H1 (cell line): ENCODE measurements around the gene TSKU. TPM values are rescaled to one million over a fixed set of nuclear protein-coding genes. Genes with fewer than 3 reads are reported as not detected.
"Not testable (repeated sequence)": the region's sequence is repeated elsewhere in the genome, so short reads cannot be mapped to it uniquely, and the experiment has no call there.

Source experiments
- CTCF ChIA-PET: fragments of 300-600 bp; sonication (Branson Sonifier 250); formaldehyde crosslinking; loops from one replicate; lab custom pipeline; 2021; ENCODE audit not compliant: partially characterized antibody; lab: Charles Lee
- POLR2A ChIA-PET: fragments of 300-600 bp; sonication (Branson Sonifier 250); formaldehyde crosslinking; loops from one replicate; lab custom pipeline; 2021; ENCODE audit warnings: inconsistent platforms; ENCODE audit not compliant: partially characterized antibody; lab: Charles Lee
- DNase-seq, 2 experiments: peaks; one replicate each; pipeline versions ENCODE4 v3.0.0 to v3.0.0-alpha.2; 2010 to 2022; ENCODE audit warnings: low spot score in 2 of 2, low read depth in 1 of 2, mixed read lengths in 1 of 2
- FAIRE-seq: peaks from 2 replicates; lab custom pipeline; 2011; peaks lifted over from hg19 to GRCh38; lab: Jason Lieb, UNC
- H2AFZ ChIP-seq: 2 replicates; pipeline ENCODE4 v1.8.1; 2012; ENCODE audit warnings: low read length, inconsistent platforms
- H2AK5ac ChIP-seq: 2 replicates; pipeline ENCODE4 v1.6.1; 2013; ENCODE audit warnings: low read depth, low read length
- H2BK120ac ChIP-seq: replicated peaks from 2 replicates; pipeline ENCODE3; 2013; ENCODE audit warnings: low read depth, low read length, inconsistent platforms
- H2BK12ac ChIP-seq: 2 replicates; pipeline ENCODE4 v1.6.1; 2013; ENCODE audit warnings: low read depth, low read length
- H2BK15ac ChIP-seq: 2 replicates; pipeline ENCODE4 v1.6.1; 2013; ENCODE audit warnings: low read length
- H2BK20ac ChIP-seq: 2 replicates; pipeline ENCODE4 v1.6.1; 2013; ENCODE audit warnings: low read length
- H2BK5ac ChIP-seq: 2 replicates; pipeline ENCODE4 v1.6.1; 2013; ENCODE audit warnings: low read depth, low read length
- H3K14ac ChIP-seq: 2 replicates; pipeline ENCODE4 v1.6.1; 2013; ENCODE audit warnings: inconsistent platforms; ENCODE audit not compliant: insufficient read length
- H3K18ac ChIP-seq: 2 replicates; pipeline ENCODE4 v1.6.1; 2013; ENCODE audit warnings: low read length; ENCODE audit errors: extremely low read depth
- H3K23ac ChIP-seq: 2 replicates; pipeline ENCODE4 v1.6.1; 2013; ENCODE audit warnings: inconsistent platforms; ENCODE audit not compliant: insufficient read length
- H3K23me2 ChIP-seq: 2 replicates; pipeline ENCODE4 v1.6.1; 2013; ENCODE audit warnings: low read depth, low read length
- H3K27ac ChIP-seq: 2 replicates; pipeline ENCODE4 v1.6.1; 2011; ENCODE audit warnings: low read depth, low read length, inconsistent platforms
- H3K27me3 ChIP-seq, 4 experiments: replicated peaks in 1 of 4; 1 replicate in 1 of 4; 2 replicates in 3 of 4; pipeline versions ENCODE4 v1.6.1 to v1.8.1; 2011 to 2013; ENCODE audit warnings: low read length in 3 of 4, mild to moderate bottlenecking in 3 of 4, inconsistent platforms in 2 of 4, mixed read lengths in 2 of 4, moderate library complexity in 1 of 4; ENCODE audit not compliant: control insufficient read depth in 3 of 4, insufficient read depth in 3 of 4; ENCODE audit errors: extremely low read depth in 1 of 4
- H3K36me3 ChIP-seq, 4 experiments: 2 replicates each; pipeline versions ENCODE4 v1.6.1 to v1.8.1; 2011 to 2013; ENCODE audit warnings: mild to moderate bottlenecking in 4 of 4, low read length in 3 of 4, moderate library complexity in 2 of 4, control low read depth in 1 of 4, inconsistent platforms in 1 of 4; ENCODE audit not compliant: insufficient read depth in 4 of 4, control insufficient read depth in 2 of 4
- H3K4ac ChIP-seq: replicated peaks from 2 replicates; pipeline ENCODE3; 2013; ENCODE audit warnings: low read length, low read depth, mixed read lengths, inconsistent platforms; ENCODE audit not compliant: insufficient read length
- H3K4me1 ChIP-seq, 4 experiments: replicated peaks in 1 of 4; 1 replicate in 1 of 4; 2 replicates in 3 of 4; pipeline versions ENCODE4 v1.6.1 to v1.8.1; 2011 to 2013; ENCODE audit warnings: low read length in 3 of 4, inconsistent platforms in 2 of 4, mixed read lengths in 1 of 4; ENCODE audit not compliant: insufficient read depth in 4 of 4, control insufficient read depth in 3 of 4
- H3K4me2 ChIP-seq, 2 experiments: 2 replicates each; pipeline versions ENCODE4 v1.6.1 to v1.8.1; 2011 to 2013; ENCODE audit warnings: low read depth in 2 of 2, low read length in 2 of 2, control low read depth in 1 of 2, inconsistent platforms in 1 of 2, mild to moderate bottlenecking in 1 of 2; ENCODE audit not compliant: insufficient read depth in 1 of 2
- H3K4me3 ChIP-seq, 4 experiments: fragments of 200-600, 300-600 bp in 1 of 4; sonication (generic), shearing (Covaris generic), sonication (Bioruptor Twin) in 1 of 4; 2 replicates each; pipeline versions ENCODE4 v1.5.1 to v1.8.1; 2011 to 2016; ENCODE audit warnings: low read length in 4 of 4, low read depth in 3 of 4, control low read depth in 2 of 4, inconsistent platforms in 2 of 4, mild to moderate bottlenecking in 2 of 4, mixed read lengths in 1 of 4, moderate library complexity in 1 of 4; ENCODE audit not compliant: insufficient read depth in 2 of 4; ENCODE audit errors: extremely low read depth in 1 of 4
- H3K56ac ChIP-seq: replicated peaks from 2 replicates; pipeline ENCODE3; 2013; ENCODE audit warnings: low read depth, mild to moderate bottlenecking, mixed read lengths, low read length, inconsistent platforms; ENCODE audit not compliant: insufficient read length
- H3K79me1 ChIP-seq: 2 replicates; pipeline ENCODE4 v1.6.1; 2013; ENCODE audit warnings: low read depth, low read length, control low read depth
- H3K79me2 ChIP-seq, 2 experiments: 2 replicates each; pipeline versions ENCODE4 v1.6.1 to v1.8.1; 2012 to 2013; ENCODE audit warnings: low read length in 2 of 2, mild to moderate bottlenecking in 2 of 2, inconsistent platforms in 1 of 2; ENCODE audit not compliant: insufficient read depth in 2 of 2, control insufficient read depth in 1 of 2
- H3K9ac ChIP-seq, 4 experiments: replicated peaks in 1 of 4; 1 replicate in 1 of 4; 2 replicates in 3 of 4; pipeline versions ENCODE4 v1.6.1 to v1.8.1; 2011 to 2013; ENCODE audit warnings: low read depth in 3 of 4, low read length in 3 of 4, control low read depth in 2 of 4, mild to moderate bottlenecking in 2 of 4, moderate library complexity in 2 of 4, inconsistent platforms in 1 of 4; ENCODE audit errors: extremely low read depth in 1 of 4
- H3K9me3 ChIP-seq, 2 experiments: 2 replicates each; pipeline versions ENCODE4 v1.6.1 to v1.8.1; 2012 to 2013; ENCODE audit warnings: mild to moderate bottlenecking in 2 of 2, moderate library complexity in 2 of 2, control low read depth in 1 of 2, inconsistent platforms in 1 of 2, low read depth in 1 of 2, low read length in 1 of 2, mixed read lengths in 1 of 2; ENCODE audit not compliant: insufficient read depth in 2 of 2
- H4K20me1 ChIP-seq, 2 experiments: replicated peaks in 1 of 2; 2 replicates each; pipeline versions ENCODE3 to v1.8.1; 2011 to 2013; ENCODE audit warnings: inconsistent platforms in 2 of 2, low read length in 2 of 2, mild to moderate bottlenecking in 1 of 2; ENCODE audit not compliant: insufficient read depth in 2 of 2, control insufficient read depth in 1 of 2
- H4K5ac ChIP-seq: 2 replicates; pipeline ENCODE4 v1.6.1; 2013; ENCODE audit warnings: low read length, low read depth, mixed read lengths, inconsistent platforms; ENCODE audit not compliant: insufficient read length
- H4K8ac ChIP-seq: 2 replicates; pipeline ENCODE4 v1.8.0; 2013; ENCODE audit warnings: mild to moderate bottlenecking, moderate library complexity, low read length, inconsistent platforms; ENCODE audit not compliant: insufficient read depth; ENCODE audit errors: extremely low read depth
- H4K91ac ChIP-seq: replicated peaks from 2 replicates; pipeline ENCODE3; 2013; ENCODE audit warnings: low read length, mixed read lengths, inconsistent platforms; ENCODE audit not compliant: insufficient read length
- RAD21 ChIP-seq, 2 experiments: IDR thresholded peaks in 1 of 2; conservative IDR thresholded peaks in 1 of 2; 2 replicates each; pipeline ENCODE4 v1.6.1; 2011; ENCODE audit warnings: low read depth in 2 of 2, low read length in 2 of 2, improper control_type of control experiment in 1 of 2, inconsistent platforms in 1 of 2, mild to moderate bottlenecking in 1 of 2, moderate library complexity in 1 of 2
- WGBS, 2 experiments: shearing (Covaris generic) in 1 of 2; methylation state at CpG; one replicate each; pipeline versions ENCODE4 v1.1.6 to v1.1.7; 2013 to 2015; ENCODE audit warnings: low lambda C conversion rate in 2 of 2, mixed read lengths in 2 of 2, inconsistent platforms in 1 of 2, low coverage in 1 of 2, missing lambda C conversion rate in 1 of 2; ENCODE audit not compliant: insufficient replicate concordance in 2 of 2, insufficient coverage in 1 of 2, insufficient read length in 1 of 2; ENCODE audit errors: extremely low coverage in 1 of 2, missing lambda C conversion rate in 1 of 2; 5-methylcytosine and 5-hydroxymethylcytosine counted together
- polyA plus RNA-seq, 7 experiments: library from polyadenylated mRNA; depleted of rRNA in 3 of 7; stranded (reverse) in 5 of 7; unstranded in 2 of 7; fragments of >200 nt in 5 of 7; fragments of 200-250 nt in 2 of 7; gene quantifications; 1 replicate in 5 of 7; 2 replicates in 1 of 7; 4 replicates in 1 of 7; pipeline versions ENCODE4 v1.2.1 to v1.2.3, GENCODE V29; 2011 to 2013; ENCODE audit warnings: missing spikeins in 2 of 7, mixed read lengths in 2 of 7
- total RNA-seq: library from RNA; stranded (reverse); fragmentation: NEBNext Ultra II Directional; extraction: Animal tissue kit (Norgen Biotek cat#: 25700); gene quantifications from 2 replicates; pipeline ENCODE4 v1.2.1, GENCODE V29; 2021
- TF ChIP-seq, protein P1 (sequence below), 3 experiments: IDR thresholded peaks; 1 replicate in 2 of 3; 2 replicates in 1 of 3; pipeline versions ENCODE4 v1.5.1 to v1.6.1; 2011; ENCODE audit warnings: low read length in 3 of 3, mild to moderate bottlenecking in 3 of 3, inconsistent platforms in 2 of 3, low read depth in 1 of 3, moderate library complexity in 1 of 3; ENCODE audit not compliant: insufficient read depth in 1 of 3; ENCODE audit errors: control extremely low read depth in 1 of 3

TSKU gene
- total and polyA plus RNA-seq, 2 of the 8 experiments (the other 6 are each of a cell fraction or from before 2014, with no cell fraction given): 22.8 to 28.4 TPM

DNA sequence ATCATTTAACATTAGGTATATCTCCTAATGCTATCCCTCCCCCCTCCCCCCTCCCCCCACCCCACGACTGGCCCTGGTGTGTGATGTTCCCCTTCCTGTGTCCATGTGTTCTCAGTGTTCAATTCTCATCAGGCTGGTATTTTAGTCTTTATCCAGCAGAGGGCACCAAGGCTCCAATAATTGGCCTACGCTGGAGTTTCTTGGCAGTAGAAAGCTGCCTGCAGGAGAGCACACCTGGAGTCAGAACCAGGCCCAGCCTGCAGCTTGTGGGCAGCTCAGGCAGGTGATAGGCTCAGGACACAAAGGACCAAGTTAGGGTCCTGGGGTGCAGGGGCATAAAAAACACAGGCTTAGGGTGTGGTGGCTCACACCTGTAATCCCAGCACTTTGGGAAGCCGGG lies 49.2 kb upstream of the TSKU start:
- not testable (repeated sequence) for H2AFZ ChIP-seq, H3K79me1 ChIP-seq, H3K18ac ChIP-seq, H3K4me2 ChIP-seq, H4K8ac ChIP-seq, H2BK15ac ChIP-seq, H3K14ac ChIP-seq, H2BK12ac ChIP-seq, H3K79me2 ChIP-seq, H2AK5ac ChIP-seq, H4K20me1 ChIP-seq, H3K27ac ChIP-seq, H3K23me2 ChIP-seq, H4K91ac ChIP-seq, H3K56ac ChIP-seq, H2BK20ac ChIP-seq, H2BK5ac ChIP-seq, H3K4me3 ChIP-seq, H3K27me3 ChIP-seq, H3K9ac ChIP-seq, H3K9me3 ChIP-seq, H3K4ac ChIP-seq, H2BK120ac ChIP-seq, FAIRE-seq, H3K36me3 ChIP-seq, H4K5ac ChIP-seq, H3K23ac ChIP-seq
- H3K4me1 ChIP-seq: peaks cover 8 to 17% (median 13%) of the 10 kb centered on the region in 4 experiments
- 17% methylated on average over 1 of the region's 3 CpGs; no CpG with 5 or more reads in 1 of the 2 experiments for WGBS, 2 experiments
- CTCF ChIA-PET: interaction anchor here (0.6 to 9.6 kb wide), 37 partner anchors 10 to 360 kb away, joined by 3 to 92 read pairs (median 5); partner anchors contain the start of gene B3GNT6
- POLR2A ChIA-PET: interaction anchor here (0.7 kb wide), 1 partner anchor 40 kb away, joined by 3 read pairs; no protein-coding TSS in a partner anchor
- peak in 1 of 2 experiments; percentile 43 for DNase-seq
- TF ChIP-seq RAD21 (IDR thresholded peaks at IDR 0.05 in 1 of 2, conservative IDR thresholded peaks at IDR 0.05 in 1 of 2; ENCODE audit: low read depth in 2 of 2, low read length in 2 of 2): peak; percentile 89 to 90
- TF ChIP-seq, protein P1, sequence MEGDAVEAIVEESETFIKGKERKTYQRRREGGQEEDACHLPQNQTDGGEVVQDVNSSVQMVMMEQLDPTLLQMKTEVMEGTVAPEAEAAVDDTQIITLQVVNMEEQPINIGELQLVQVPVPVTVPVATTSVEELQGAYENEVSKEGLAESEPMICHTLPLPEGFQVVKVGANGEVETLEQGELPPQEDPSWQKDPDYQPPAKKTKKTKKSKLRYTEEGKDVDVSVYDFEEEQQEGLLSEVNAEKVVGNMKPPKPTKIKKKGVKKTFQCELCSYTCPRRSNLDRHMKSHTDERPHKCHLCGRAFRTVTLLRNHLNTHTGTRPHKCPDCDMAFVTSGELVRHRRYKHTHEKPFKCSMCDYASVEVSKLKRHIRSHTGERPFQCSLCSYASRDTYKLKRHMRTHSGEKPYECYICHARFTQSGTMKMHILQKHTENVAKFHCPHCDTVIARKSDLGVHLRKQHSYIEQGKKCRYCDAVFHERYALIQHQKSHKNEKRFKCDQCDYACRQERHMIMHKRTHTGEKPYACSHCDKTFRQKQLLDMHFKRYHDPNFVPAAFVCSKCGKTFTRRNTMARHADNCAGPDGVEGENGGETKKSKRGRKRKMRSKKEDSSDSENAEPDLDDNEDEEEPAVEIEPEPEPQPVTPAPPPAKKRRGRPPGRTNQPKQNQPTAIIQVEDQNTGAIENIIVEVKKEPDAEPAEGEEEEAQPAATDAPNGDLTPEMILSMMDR (IDR thresholded peaks at IDR 0.05; ENCODE audit: control extremely low read depth in 1 of 3, insufficient read depth in 1 of 3, low read depth in 1 of 3, low read length in 3 of 3): peak in 2 of 3 experiments; percentile 59 to 91; a peak in 3 of 4 replicates
